BE2C (cell line): ENCODE measurements around the gene NRN1L.

Source experiments
- DNase-seq: peaks from one replicate; pipeline ENCODE4 v3.0.0-alpha.2; 2020
- H3K27me3 ChIP-seq: fragments of 250-450 bp; sonication (Bioruptor Pico); 2 replicates; pipeline ENCODE4 v1.5.1; 2020; ENCODE audit warnings: mild to moderate bottlenecking
- H3K36me3 ChIP-seq: fragments of 250-450 bp; sonication (Bioruptor Pico); 2 replicates; pipeline ENCODE4 v1.5.1; 2020; ENCODE audit warnings: mild to moderate bottlenecking
- H3K4me1 ChIP-seq: fragments of 250-450 bp; sonication (Bioruptor Pico); 2 replicates; pipeline ENCODE4 v1.5.1; 2020
- H3K4me3 ChIP-seq: 2 replicates; pipeline ENCODE4 v1.5.1; 2011; ENCODE audit warnings: low read depth, low read length
- H3K9me3 ChIP-seq: fragments of 250-450 bp; sonication (Bioruptor Pico); 2 replicates; pipeline ENCODE4 v1.5.1; 2020
- CTCF ChIP-seq: IDR thresholded peaks from 2 replicates; pipeline ENCODE4 v1.5.1; 2012; ENCODE audit warnings: mild to moderate bottlenecking, low read depth, low read length

The NRN1L gene

GRCh38 chr16:67892899-67893742 is 8.4 kb downstream of the NRN1L start, which contains the start of gene PSKH1:
Gene PSKH1 (plus strand): TSS chr16:67893254. CDS start chr16:67908750, 15,496 bp downstream.
- Histone ChIP-seq H3K4me1 (no peaks in the 10 kb centered on the region), H3K36me3 (no peaks in the 10 kb centered on the region; the same call in 1 of the 2 replicates), H3K9me3 (no peaks in the 10 kb centered on the region), H3K27me3 (no peaks in the 10 kb centered on the region), H3K4me3 (peak within 1 kb of the TSS; percentile 83)
- no peak for TF ChIP-seq CTCF
- DNase-seq = peak; percentile 97

GRCh38 chr16:67893743-67894399 is 9.2 kb downstream of the NRN1L start:
- DNase-seq = no peak
- no peaks in the 10 kb centered on the region for H3K4me1 ChIP-seq
- no peak for TF ChIP-seq CTCF

GRCh38 chr16:67897231-67897630 is 12.5 kb downstream of the NRN1L start:
- Histone ChIP-seq H3K4me1 (no peaks in the 10 kb centered on the region), H3K36me3 (no peaks in the 10 kb centered on the region; the same call in 1 of the 2 replicates), H3K4me3 (no peak overlapping the region), H3K9me3 (no peaks in the 10 kb centered on the region), H3K27me3 (no peaks in the 10 kb centered on the region)
- TF ChIP-seq CTCF = no peak
- DNase-seq = no peak

More at GRCh38 chr16:67893743-67894399, 9.2 kb downstream of the NRN1L start:
- H3K27me3 ChIP-seq = no peaks in the 10 kb centered on the region
- H3K4me3 ChIP-seq = peak overlapping the region; percentile 83
- no peaks in the 10 kb centered on the region; the same call in 1 of the 2 replicates for H3K36me3 ChIP-seq
- no peaks in the 10 kb centered on the region for H3K9me3 ChIP-seq

- H3K9me3 ChIP-seq = no peaks in the 10 kb centered on the region
- no peak for TF ChIP-seq CTCF
- H3K27me3 ChIP-seq = no peaks in the 10 kb centered on the region
- H3K36me3 ChIP-seq = no peaks in the 10 kb centered on the region
- no peak overlapping the region for H3K4me3 ChIP-seq
- H3K4me1 ChIP-seq = no peaks in the 10 kb centered on the region
- no peak for DNase-seq
These were observed 17.0 kb downstream of the NRN1L start for GRCh38 chr16:67901734-67902133.

GRCh38 chr16:67902831-67903230 is 18.1 kb downstream of the NRN1L start:
- no peaks in the 10 kb centered on the region for H3K4me1 ChIP-seq
- DNase-seq = no peak
- no peaks in the 10 kb centered on the region for H3K36me3 ChIP-seq
- TF ChIP-seq CTCF = no peak
- no peak overlapping the region for H3K4me3 ChIP-seq
- no peaks in the 10 kb centered on the region for H3K27me3 ChIP-seq
- H3K9me3 ChIP-seq = no peaks in the 10 kb centered on the region
